Activated CD8-positive, alpha-beta T cell treated with anti-CD3 and anti-CD28 coated beads for 36 hours (primary cell): ENCODE results near the gene TLR4. TPM values are rescaled to one million over a fixed set of nuclear protein-coding genes. Genes with fewer than 3 reads are reported as not detected.

Experiments
- ATAC-seq: fragments of 200-7000 bp; cut with Tn5 transposase; one replicate; pipeline ENCODE4 v1.10.0; 2021; ENCODE audit warnings: mild to moderate bottlenecking, moderate library complexity
- CTCF ChIA-PET: fragments of 350-600 bp; sonication (Branson Sonifier 250); formaldehyde crosslinking; loops from one replicate; lab custom pipeline; 2021; ENCODE audit warnings: antibody characterized with exemption; lab: Charles Lee
- POLR2A ChIA-PET: fragments of 350-600 bp; sonication (Branson Sonifier 250); formaldehyde crosslinking; loops from one replicate; lab custom pipeline; 2021; ENCODE audit warnings: antibody characterized with exemption; lab: Charles Lee
- DNase-seq: peaks from one replicate; pipeline ENCODE4 v3.0.0-alpha.2; 2020
- H3K27ac Mint-ChIP-seq: one replicate; pipeline ENCODE4 v1.8.0; 2021; ENCODE audit warnings: mild to moderate bottlenecking, mixed read lengths
- H3K27me3 Mint-ChIP-seq: one replicate; pipeline ENCODE4 v1.8.0; 2021; ENCODE audit warnings: mixed read lengths
- H3K36me3 Mint-ChIP-seq: one replicate; pipeline ENCODE4 v1.8.0; 2021; ENCODE audit warnings: low read depth, mixed read lengths
- H3K4me1 Mint-ChIP-seq: one replicate; pipeline ENCODE4 v1.8.0; 2021; ENCODE audit warnings: low read depth, mixed read lengths
- H3K4me3 Mint-ChIP-seq: one replicate; pipeline ENCODE4 v1.8.0; 2021; ENCODE audit warnings: mild to moderate bottlenecking, moderate library complexity, mixed read lengths
- H3K9me3 Mint-ChIP-seq: one replicate; pipeline ENCODE4 v1.8.0; 2021; ENCODE audit warnings: mixed read lengths
- CTCF ChIP-seq: fragments of 200-600 bp; IDR thresholded peaks from one replicate; pipeline ENCODE4 v1.8.0; 2022; ENCODE audit warnings: antibody characterized with exemption, mild to moderate bottlenecking
- intact Hi-C: fragments of 100-400 bp; cut with micrococcal nuclease; formaldehyde crosslinking; loops from one replicate; pipeline ENCODE4 v1.10.0; 2022
- total RNA-seq, 2 experiments: library from RNA; stranded (reverse); gene quantifications; one replicate each; pipeline ENCODE4 v1.2.3, GENCODE V29; 2021

TLR4 gene
- total RNA-seq, 2 experiments from 2014 or later: not detected

- no peak for DNase-seq
- Mint-ChIP-seq H3K27me3 (no peaks in the 10 kb centered on the region), H3K4me3 (no peak overlapping the region), H3K4me1 (no peaks in the 10 kb centered on the region), H3K9me3 (no peaks in the 10 kb centered on the region), H3K36me3 (no peaks in the 10 kb centered on the region), H3K27ac (no peak overlapping the region)
- no peak for ATAC-seq
- TF ChIP-seq CTCF: no peak
- POLR2A ChIA-PET: no interaction called here
- CTCF ChIA-PET: no interaction called here
- intact Hi-C loops: no loop called here
Observed at GRCh38 chr9:117718701-117719100, 14.5 kb downstream of the TLR4 start.

GRCh38 chr9:117719161-117719920 lies 15.1 kb downstream of the TLR4 start:
- ATAC-seq: no peak
- CTCF ChIA-PET: no interaction called here
- TF ChIP-seq CTCF: no peak
- Mint-ChIP-seq H3K27ac (no peak overlapping the region), H3K27me3 (no peaks in the 10 kb centered on the region), H3K36me3 (no peaks in the 10 kb centered on the region), H3K9me3 (no peaks in the 10 kb centered on the region), H3K4me1 (no peaks in the 10 kb centered on the region), H3K4me3 (no peak overlapping the region)
- DNase-seq: no peak
- POLR2A ChIA-PET: no interaction called here
- intact Hi-C loops: no loop called here

- no peaks in the 10 kb centered on the region for H3K36me3 Mint-ChIP-seq
- H3K9me3 Mint-ChIP-seq: no peaks in the 10 kb centered on the region
Observed at GRCh38 chr9:117720066-117720465, 15.9 kb downstream of the TLR4 start.

GRCh38 chr9:117720555-117720954 lies 16.4 kb downstream of the TLR4 start:
- no peak for TF ChIP-seq CTCF
- H3K4me1 Mint-ChIP-seq: no peaks in the 10 kb centered on the region
- CTCF ChIA-PET: no interaction called here
- intact Hi-C loops: no loop called here
- DNase-seq (no peak), ATAC-seq (no peak)
- H3K36me3 Mint-ChIP-seq: no peaks in the 10 kb centered on the region
- no peaks in the 10 kb centered on the region for H3K27me3 Mint-ChIP-seq
- POLR2A ChIA-PET: no interaction called here
- no peaks in the 10 kb centered on the region for H3K9me3 Mint-ChIP-seq
- no peak overlapping the region for H3K4me3 Mint-ChIP-seq
- no peak overlapping the region for H3K27ac Mint-ChIP-seq

More at GRCh38 chr9:117720066-117720465, 15.9 kb downstream of the TLR4 start:
- Mint-ChIP-seq H3K4me1 (no peaks in the 10 kb centered on the region), H3K27ac (no peak overlapping the region), H3K27me3 (no peaks in the 10 kb centered on the region), H3K4me3 (no peak overlapping the region)
- no peak for DNase-seq
- ATAC-seq: no peak
- CTCF ChIA-PET: no interaction called here
- intact Hi-C loops: no loop called here
- TF ChIP-seq CTCF: no peak
- POLR2A ChIA-PET: no interaction called here

GRCh38 chr9:117720987-117721386 lies 16.8 kb downstream of the TLR4 start:
- DNase-seq: no peak
- no peaks in the 10 kb centered on the region for H3K4me1 Mint-ChIP-seq
- ChIA-PET CTCF (no interaction called here), POLR2A (no interaction called here)
- no peaks in the 10 kb centered on the region for H3K36me3 Mint-ChIP-seq
- H3K4me3 Mint-ChIP-seq: no peak overlapping the region
- ATAC-seq: no peak
- H3K27me3 Mint-ChIP-seq: no peaks in the 10 kb centered on the region
- H3K27ac Mint-ChIP-seq: no peak overlapping the region
- intact Hi-C loops: no loop called here
- TF ChIP-seq CTCF: no peak
- H3K9me3 Mint-ChIP-seq: no peaks in the 10 kb centered on the region
